Stomach (tissue), 9 donors: ENCODE measurements around the gene ZNF687. TPM values are rescaled to one million over a fixed set of nuclear protein-coding genes. Genes with fewer than 3 reads are reported as not detected.

Experiments used
- DNase-seq, 2 donors: peaks; one replicate each; pipeline versions ENCODE4 v3.0.0 to v3.0.0-alpha.2; 2013 to 2019
- H3K27ac ChIP-seq, 5 donors: fragments of 200-600 bp in 4 of 5; sonication (generic) in 4 of 5; one replicate each; pipeline ENCODE4 v1.5.1; 2013 to 2019; ENCODE audit warnings: mild to moderate bottlenecking in 1 of 5, moderate library complexity in 1 of 5
- H3K27me3 ChIP-seq, 3 donors: fragments of 200-600 bp; sonication (generic); one replicate each; pipeline ENCODE4 v1.5.1; 2017 to 2019; ENCODE audit warnings: mixed run types in 1 of 3
- H3K36me3 ChIP-seq, 4 donors: fragments of 200-600 bp; sonication (generic); 1 replicate in 3 of 4; 2 replicates in 1 of 4; pipeline ENCODE4 v1.5.1; 2016 to 2019
- H3K4me1 ChIP-seq, 4 donors: fragments of 200-600 bp; sonication (generic); one replicate each; pipeline ENCODE4 v1.5.1; 2016 to 2019
- H3K4me3 ChIP-seq, 4 donors: fragments of 200-600 bp; sonication (generic) in 3 of 4; one replicate each; pipeline ENCODE4 v1.5.1; 2016 to 2019; ENCODE audit warnings: mild to moderate bottlenecking in 1 of 4
- H3K9me3 ChIP-seq, 4 donors: fragments of 200-600 bp; sonication (generic); one replicate each; pipeline ENCODE4 v1.5.1; 2016 to 2019
- CTCF ChIP-seq, 7 experiments: fragments of 450-650 bp in 4 of 7; fragments of 200-600 bp in 3 of 7; sonication (generic) in 3 of 7; IDR thresholded peaks; one replicate each; pipeline ENCODE4 v1.5.1; 2016 to 2019; ENCODE audit warnings: antibody characterized with exemption in 7 of 7, control low read depth in 2 of 7, mild to moderate bottlenecking in 1 of 7
- EP300 ChIP-seq: sonication (generic); formaldehyde crosslinking; IDR thresholded peaks from one replicate; pipeline ENCODE4 v1.6.1; 2017; ENCODE audit warnings: antibody characterized with exemption
- POLR2A ChIP-seq, 4 donors: fragments of 450-650 bp; IDR thresholded peaks; one replicate each; pipeline ENCODE4 v1.6.1; 2016; ENCODE audit warnings: antibody characterized with exemption in 4 of 4, control low read depth in 2 of 4, mild to moderate bottlenecking in 1 of 4, moderate library complexity in 1 of 4
- POLR2AphosphoS5 ChIP-seq, 3 donors: sonication (generic); formaldehyde crosslinking; IDR thresholded peaks; one replicate each; pipeline ENCODE4 v1.6.1; 2016; ENCODE audit warnings: antibody characterized with exemption in 3 of 3
- WGBS, 5 donors: extraction: QIAGEN DNeasy Blood & Tissue Kit in 3 of 5; methylation state at CpG; one replicate each; pipeline versions ENCODE4 v1.1.5 to v1.1.7; 2013 to 2018; 5-methylcytosine and 5-hydroxymethylcytosine counted together
- intact Hi-C: fragments of 100-400 bp; cut with DNase I; formaldehyde crosslinking; loops from one replicate; pipeline ENCODE4 v1.15.1; 2023; ENCODE audit warnings: low total_unique reads
- polyA plus RNA-seq, 3 donors: library from polyadenylated mRNA; stranded (reverse); fragments of 200-250 nt; gene quantifications; one replicate each; pipeline ENCODE4 v1.2.3, GENCODE V29; 2013
- total RNA-seq, 5 donors: library from RNA; depleted of rRNA; stranded (reverse); fragments of >200 nt; gene quantifications; one replicate each; pipeline versions ENCODE4 v1.1.0 to v1.2.3, GENCODE V29; 2014 to 2016
- donor health status: healthy with polysubstance abuse.
- donor health status: Bipolar disorder and iron deficiency.
- donor health status: healthy.

ZNF687 gene
- total and polyA plus RNA-seq, 8 donors = 6.8 to 59.6 (median 14.5) TPM

- Histone ChIP-seq H3K4me1 (no peaks in the 10 kb centered on the region), H3K9me3 (no peaks in the 10 kb centered on the region), H3K4me3 (no peak overlapping the region), H3K36me3 (peaks cover 81 to 100% (median 100%) of the 10 kb centered on the region in 4 donors), H3K27ac (no peak overlapping the region), H3K27me3 (no peaks in the 10 kb centered on the region)
- intact Hi-C loops = no loop called here
- 77 to 94% (median 85%) methylated on average over 4 of the region's 4 CpGs for WGBS, 5 donors
- no peak for TF ChIP-seq CTCF (IDR thresholded peaks at IDR 0.05)
- TF ChIP-seq POLR2AphosphoS5 (IDR thresholded peaks at IDR 0.05) = no peak
- no peak for TF ChIP-seq POLR2A (IDR thresholded peaks at IDR 0.05)
- TF ChIP-seq EP300 = no peak
- no peak for DNase-seq
Measured at GRCh38 chr1:151237678-151238466, 44.2 kb upstream of the ZNF687 start.

GRCh38 chr1:151238467-151238739 is 43.7 kb upstream of the ZNF687 start:
- no peak for DNase-seq
- H3K27me3 ChIP-seq = no peaks in the 10 kb centered on the region
- TF ChIP-seq POLR2AphosphoS5 (IDR thresholded peaks at IDR 0.05) (no peak), CTCF (IDR thresholded peaks at IDR 0.05) (no peak), EP300 (no peak), POLR2A (IDR thresholded peaks at IDR 0.05) (no peak)
- WGBS, 5 donors = 56 to 70% (median 65%) methylated on average over 1 of the region's 1 CpG
- H3K36me3 ChIP-seq = peaks cover 82 to 100% (median 100%) of the 10 kb centered on the region in 4 donors
- H3K4me3 ChIP-seq = no peak overlapping the region
- H3K4me1 ChIP-seq = no peaks in the 10 kb centered on the region
- H3K9me3 ChIP-seq = no peaks in the 10 kb centered on the region
- H3K27ac ChIP-seq = no peak overlapping the region
- intact Hi-C loops = no loop called here

DNA sequence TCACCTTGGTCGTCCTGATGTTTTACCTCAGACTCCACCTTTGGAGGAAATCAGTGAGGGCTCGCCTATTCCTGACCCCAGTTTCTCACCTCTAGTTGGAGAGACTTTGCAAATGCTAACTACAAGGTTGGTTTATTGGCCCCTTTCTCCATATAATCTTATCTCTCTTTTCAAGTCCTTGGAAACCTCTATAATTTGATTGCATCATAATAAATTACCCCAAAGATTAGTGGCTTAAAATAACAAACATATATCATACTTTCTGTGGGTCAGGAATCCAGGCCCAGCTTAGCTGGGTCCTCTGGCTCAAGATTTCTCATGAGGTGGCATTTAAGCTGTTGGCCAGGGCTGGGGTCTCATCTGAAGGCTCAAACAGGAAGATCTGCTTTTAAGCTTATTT is 39.7 kb upstream of the ZNF687 start:
- TF ChIP-seq POLR2A (IDR thresholded peaks at IDR 0.05) = no peak
- no peak for TF ChIP-seq EP300
- TF ChIP-seq CTCF (IDR thresholded peaks at IDR 0.05) = no peak
- TF ChIP-seq POLR2AphosphoS5 (IDR thresholded peaks at IDR 0.05) = no peak
- Histone ChIP-seq H3K4me1 (no peaks in the 10 kb centered on the region), H3K27ac (no peak overlapping the region), H3K27me3 (no peaks in the 10 kb centered on the region), H3K9me3 (no peaks in the 10 kb centered on the region), H3K4me3 (no peak overlapping the region), H3K36me3 (peaks cover 73 to 100% (median 100%) of the 10 kb centered on the region in 4 donors)
- 76 to 92% (median 81%) methylated on average over 2 of the region's 2 CpGs for WGBS, 5 donors
- no peak for DNase-seq
- intact Hi-C loops = loop anchor here (10.0 kb wide), 1 partner anchor 68 kb away; the partner anchor contains the start of gene TMOD4

GRCh38 chr1:151243683-151244216 is 38.3 kb upstream of the ZNF687 start:
- Histone ChIP-seq H3K27ac (no peak overlapping the region), H3K4me3 (no peak overlapping the region), H3K4me1 (no peaks in the 10 kb centered on the region), H3K36me3 (peaks cover 73 to 100% (median 100%) of the 10 kb centered on the region in 4 donors), H3K9me3 (no peaks in the 10 kb centered on the region), H3K27me3 (no peaks in the 10 kb centered on the region)
- no peak for TF ChIP-seq POLR2AphosphoS5 (IDR thresholded peaks at IDR 0.05)
- no peak for TF ChIP-seq CTCF (IDR thresholded peaks at IDR 0.05)
- no peak for TF ChIP-seq EP300
- TF ChIP-seq POLR2A (IDR thresholded peaks at IDR 0.05) = no peak
- no peak for DNase-seq
- WGBS, 5 donors = 78 to 92% (median 86%) methylated on average over 5 of the region's 5 CpGs
- intact Hi-C loops = loop anchor here (10.0 kb wide), 1 partner anchor 69 kb away; the partner anchor contains the start of gene TMOD4
